Neural crest cell (in vitro differentiated cells): ENCODE results near the gene PSMC1. TPM values are rescaled to one million over a fixed set of nuclear protein-coding genes. Genes with fewer than 3 reads are reported as not detected.

Experiments used
- DNase-seq: peaks from one replicate; pipeline ENCODE4 v3.0.0; 2021; ENCODE audit warnings: low read depth, mixed read lengths, low spot score
- H3K27ac Mint-ChIP-seq: one replicate; pipeline ENCODE4 v1.8.0; 2021; ENCODE audit warnings: mild to moderate bottlenecking, mixed read lengths; ENCODE audit not compliant: unreplicated experiment
- H3K27me3 Mint-ChIP-seq: 2 replicates; pipeline ENCODE4 v1.8.0; 2021; ENCODE audit warnings: low read depth, mild to moderate bottlenecking, mixed read lengths
- H3K36me3 Mint-ChIP-seq: 2 replicates; pipeline ENCODE4 v1.8.0; 2021; ENCODE audit warnings: low read depth, mild to moderate bottlenecking, mixed read lengths
- H3K4me1 Mint-ChIP-seq: 2 replicates; pipeline ENCODE4 v1.8.0; 2021; ENCODE audit warnings: mixed read lengths
- H3K4me3 Mint-ChIP-seq: one replicate; pipeline ENCODE4 v1.8.0; 2021; ENCODE audit warnings: mild to moderate bottlenecking, mixed read lengths
- H3K9me3 Mint-ChIP-seq: 2 replicates; pipeline ENCODE4 v1.8.0; 2021; ENCODE audit warnings: mixed read lengths
- total RNA-seq: library from RNA; stranded (reverse); gene quantifications from 2 replicates; pipeline ENCODE4 v1.2.1, GENCODE V29; 2021
- TF ChIP-seq, protein P1 (sequence below): fragments of 200-600 bp; sonication (generic); conservative IDR thresholded peaks from 2 replicates; pipeline ENCODE4 v1.5.0; 2021; ENCODE audit warnings: antibody characterized with exemption, mild to moderate bottlenecking

Gene PSMC1
- total RNA-seq, 1 donor from 2014 or later = 114 TPM

DNA sequence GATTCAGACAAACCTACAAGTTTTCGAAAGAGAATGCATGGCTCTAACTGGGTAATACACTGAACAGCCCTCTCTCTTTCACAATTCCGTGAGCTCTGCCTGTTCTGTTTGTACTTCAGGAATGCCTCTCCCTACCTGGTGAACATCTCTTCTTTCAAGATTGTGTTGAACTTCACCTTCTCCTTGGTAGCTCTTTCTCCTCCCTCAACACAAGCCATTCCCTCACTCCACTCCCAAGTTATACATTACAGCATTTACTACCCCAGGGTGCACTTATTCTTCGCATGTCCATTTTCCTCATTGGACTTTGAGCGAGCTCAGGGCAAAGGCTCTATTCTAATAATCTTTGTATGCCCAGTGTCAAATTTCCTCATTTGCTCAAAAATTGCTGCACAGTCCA lies 47.1 kb downstream of the PSMC1 start:
- no peak for DNase-seq
- no peak overlapping the region for H3K27ac Mint-ChIP-seq
- H3K36me3 Mint-ChIP-seq = peaks cover 12% of the 10 kb centered on the region
- H3K27me3 Mint-ChIP-seq = no peaks in the 10 kb centered on the region
- TF ChIP-seq, protein P1, sequence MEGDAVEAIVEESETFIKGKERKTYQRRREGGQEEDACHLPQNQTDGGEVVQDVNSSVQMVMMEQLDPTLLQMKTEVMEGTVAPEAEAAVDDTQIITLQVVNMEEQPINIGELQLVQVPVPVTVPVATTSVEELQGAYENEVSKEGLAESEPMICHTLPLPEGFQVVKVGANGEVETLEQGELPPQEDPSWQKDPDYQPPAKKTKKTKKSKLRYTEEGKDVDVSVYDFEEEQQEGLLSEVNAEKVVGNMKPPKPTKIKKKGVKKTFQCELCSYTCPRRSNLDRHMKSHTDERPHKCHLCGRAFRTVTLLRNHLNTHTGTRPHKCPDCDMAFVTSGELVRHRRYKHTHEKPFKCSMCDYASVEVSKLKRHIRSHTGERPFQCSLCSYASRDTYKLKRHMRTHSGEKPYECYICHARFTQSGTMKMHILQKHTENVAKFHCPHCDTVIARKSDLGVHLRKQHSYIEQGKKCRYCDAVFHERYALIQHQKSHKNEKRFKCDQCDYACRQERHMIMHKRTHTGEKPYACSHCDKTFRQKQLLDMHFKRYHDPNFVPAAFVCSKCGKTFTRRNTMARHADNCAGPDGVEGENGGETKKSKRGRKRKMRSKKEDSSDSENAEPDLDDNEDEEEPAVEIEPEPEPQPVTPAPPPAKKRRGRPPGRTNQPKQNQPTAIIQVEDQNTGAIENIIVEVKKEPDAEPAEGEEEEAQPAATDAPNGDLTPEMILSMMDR = no peak
- H3K4me1 Mint-ChIP-seq = peaks cover 9% of the 10 kb centered on the region
- H3K4me3 Mint-ChIP-seq = no peak overlapping the region
- H3K9me3 Mint-ChIP-seq = no peaks in the 10 kb centered on the region

DNA sequence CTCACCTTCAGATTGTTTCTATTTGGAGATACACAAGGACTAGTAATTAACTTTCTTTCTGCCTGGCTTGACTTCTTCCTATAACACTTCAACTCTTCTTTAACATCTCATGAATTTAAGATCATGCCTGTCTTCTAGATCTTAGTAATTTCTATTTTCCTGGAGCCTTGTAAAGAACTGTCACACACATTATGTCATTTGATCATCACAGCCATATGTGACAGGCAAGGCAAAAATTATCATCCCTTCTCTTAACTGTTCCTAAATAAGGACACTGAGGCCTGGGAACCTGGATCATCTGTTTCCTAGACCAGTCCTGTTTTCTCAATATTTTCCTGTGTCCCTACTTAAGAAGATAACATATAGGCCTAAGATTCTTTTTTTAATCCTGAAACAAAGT lies 48.1 kb downstream of the PSMC1 start:
- peaks cover 11% of the 10 kb centered on the region for H3K4me1 Mint-ChIP-seq
- no peaks in the 10 kb centered on the region for H3K9me3 Mint-ChIP-seq
- TF ChIP-seq, protein P1 = no peak
- no peak for DNase-seq
- H3K4me3 Mint-ChIP-seq = no peak overlapping the region
- no peak overlapping the region for H3K27ac Mint-ChIP-seq
- no peaks in the 10 kb centered on the region for H3K27me3 Mint-ChIP-seq
- H3K36me3 Mint-ChIP-seq = peaks cover 14% of the 10 kb centered on the region

DNA sequence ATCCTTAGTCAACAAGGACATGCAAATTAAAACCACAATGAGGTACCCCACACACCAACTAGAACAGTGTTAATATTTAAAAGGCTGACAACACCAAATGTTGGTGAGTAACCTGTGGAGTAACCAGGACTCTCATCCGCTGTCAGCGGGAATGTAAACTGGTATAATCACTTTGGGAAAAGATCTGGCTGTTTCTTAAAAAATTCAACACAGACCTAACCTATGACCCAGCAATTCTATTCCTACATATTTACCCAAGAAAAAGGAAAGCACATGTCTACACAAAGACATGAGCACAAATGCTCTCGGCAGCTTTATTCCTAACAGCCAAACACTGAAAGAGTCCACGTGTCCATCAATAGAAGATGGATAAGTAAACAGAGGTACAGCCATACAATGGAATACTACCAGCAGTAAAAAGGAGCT lies 48.8 kb downstream of the PSMC1 start:
- H3K4me1 Mint-ChIP-seq = peaks cover 12% of the 10 kb centered on the region
- no peak overlapping the region for H3K27ac Mint-ChIP-seq
- no peak for DNase-seq
- no peak overlapping the region for H3K4me3 Mint-ChIP-seq
- H3K27me3 Mint-ChIP-seq = no peaks in the 10 kb centered on the region
- TF ChIP-seq, protein P1 = no peak
- peaks cover 15% of the 10 kb centered on the region for H3K36me3 Mint-ChIP-seq
- no peaks in the 10 kb centered on the region for H3K9me3 Mint-ChIP-seq

- Mint-ChIP-seq H3K36me3 (peaks cover 4% of the 10 kb centered on the region), H3K27ac (no peak overlapping the region), H3K9me3 (no peaks in the 10 kb centered on the region), H3K4me1 (peaks cover 6% of the 10 kb centered on the region), H3K4me3 (no peak overlapping the region), H3K27me3 (no peaks in the 10 kb centered on the region)
- no peak for DNase-seq
- TF ChIP-seq, protein P1 = no peak
Observed at GRCh38 chr14:90308561-90308960, 52.2 kb downstream of the PSMC1 start.

- DNase-seq = no peak
- Mint-ChIP-seq H3K36me3 (peaks cover 18% of the 10 kb centered on the region), H3K4me1 (no peaks in the 10 kb centered on the region), H3K27ac (no peak overlapping the region), H3K4me3 (no peak overlapping the region), H3K27me3 (no peaks in the 10 kb centered on the region), H3K9me3 (peaks cover 7% of the 10 kb centered on the region)
- TF ChIP-seq, protein P1 = no peak
Observed at GRCh38 chr14:90317286-90317685, 60.9 kb downstream of the PSMC1 start.

DNA sequence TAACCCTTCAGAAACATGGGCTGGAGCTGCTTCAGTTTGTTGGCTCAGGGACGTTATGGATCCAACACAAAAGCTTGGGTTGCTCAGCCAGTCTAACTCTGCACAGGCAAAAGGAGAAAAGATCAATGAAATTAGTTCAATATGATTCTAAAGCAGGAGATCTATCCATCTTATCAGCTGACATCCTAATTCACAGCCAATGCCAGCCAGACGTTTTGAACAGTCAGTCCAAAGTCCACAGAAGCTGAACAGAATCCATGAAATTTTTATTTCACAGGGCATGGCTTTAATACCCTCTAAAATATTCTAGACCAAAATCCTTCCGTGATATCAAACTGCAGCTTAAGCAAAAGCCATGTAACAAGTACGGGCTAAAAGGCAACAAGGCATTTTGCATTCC lies 61.7 kb downstream of the PSMC1 start:
- TF ChIP-seq, protein P1 = no peak
- H3K9me3 Mint-ChIP-seq = peaks cover 7% of the 10 kb centered on the region
- H3K27me3 Mint-ChIP-seq = no peaks in the 10 kb centered on the region
- no peaks in the 10 kb centered on the region for H3K4me1 Mint-ChIP-seq
- H3K27ac Mint-ChIP-seq = no peak overlapping the region
- H3K4me3 Mint-ChIP-seq = no peak overlapping the region
- no peak for DNase-seq
- peaks cover 18% of the 10 kb centered on the region for H3K36me3 Mint-ChIP-seq
